GM12878 (cell line): ENCODE results near the gene MCRIP2. TPM values are rescaled to one million over a fixed set of nuclear protein-coding genes. Genes with fewer than 3 reads are reported as not detected.

Experiments used
- ATAC-seq: fragments of 200-7000 bp; cut with Tn5 transposase; 3 replicates; pipeline ENCODE4 v1.9.1; 2020; ENCODE audit warnings: mild to moderate bottlenecking, moderate library complexity
- BruUV-seq: library from RNA; stranded (reverse); fragments of 400-500 nt; replicated peaks from 2 replicates; lab custom pipeline; 2021; lab: Mats Ljungman, UMichigan
- CTCF ChIA-PET: fragments of 300-600 bp; sonication (Branson Sonifier 250); formaldehyde crosslinking; extraction: SDS; loops from one replicate; lab custom pipeline; 2021; ENCODE audit warnings: inconsistent platforms; lab: Yijun Ruan, JAX
- POLR2A ChIA-PET: fragments of 350-600 bp; formaldehyde crosslinking; extraction: SDS; loops from one replicate; lab custom pipeline; 2021; ENCODE audit warnings: inconsistent platforms; lab: Charles Lee
- RAD21 ChIA-PET: fragments of 300-600 bp; sonication (Branson Sonifier 250); formaldehyde crosslinking; loops from one replicate; lab custom pipeline; 2023; ENCODE audit warnings: antibody characterized with exemption; ENCODE audit not compliant: unreplicated experiment; lab: Charles Lee
- SMC1A ChIA-PET: fragments of 300-600 bp; sonication (Branson Sonifier 250); formaldehyde crosslinking; loops from one replicate; lab custom pipeline; 2023; ENCODE audit not compliant: unreplicated experiment, uncharacterized antibody; lab: Charles Lee
- DNase-seq: peaks from one replicate; pipeline ENCODE4 v3.0.0-alpha.2; 2011; ENCODE audit warnings: low read depth, low spot score
- FAIRE-seq: peaks from 3 replicates; lab custom pipeline; 2011; peaks lifted over from hg19 to GRCh38; lab: Jason Lieb, UNC
- H2AFZ ChIP-seq: 2 replicates; pipeline ENCODE4 v1.6.0; 2011; ENCODE audit warnings: low read depth, low read length, control low read depth; ENCODE audit not compliant: control insufficient read depth
- H3K27ac ChIP-seq: 2 replicates; pipeline ENCODE4 v1.5.1; 2011; ENCODE audit warnings: control low read depth; ENCODE audit not compliant: control insufficient read depth, insufficient read depth
- H3K27me3 ChIP-seq, 2 experiments: replicated peaks in 1 of 2; 2 replicates each; pipeline versions ENCODE4 v1.6.0 to v1.6.1; 2011; ENCODE audit warnings: low read length in 1 of 2; ENCODE audit not compliant: control insufficient read depth in 2 of 2, insufficient read depth in 2 of 2
- H3K36me3 ChIP-seq, 2 experiments: 2 replicates each; pipeline ENCODE4 v1.5.1; 2011; ENCODE audit warnings: low read length in 1 of 2; ENCODE audit not compliant: control insufficient read depth in 2 of 2, insufficient read depth in 2 of 2
- H3K4me1 ChIP-seq: 2 replicates; pipeline ENCODE4 v1.6.1; 2011; ENCODE audit warnings: mild to moderate bottlenecking, low read length, moderate library complexity, mixed read lengths; ENCODE audit not compliant: control insufficient read depth, insufficient read depth
- H3K4me2 ChIP-seq: 2 replicates; pipeline ENCODE4 v1.6.0; 2011; ENCODE audit warnings: control low read depth; ENCODE audit not compliant: control insufficient read depth, insufficient read depth
- H3K4me3 ChIP-seq: fragments of 200-600 bp; sonication (generic); 2 replicates; pipeline ENCODE4 v1.5.1; 2016
- H3K79me2 ChIP-seq: 2 replicates; pipeline ENCODE4 v1.6.0; 2011; ENCODE audit warnings: low read length; ENCODE audit not compliant: control insufficient read depth, insufficient read depth
- H3K9ac ChIP-seq: 2 replicates; pipeline ENCODE4 v1.8.0; 2011; ENCODE audit warnings: low read length, control low read depth, mixed read lengths; ENCODE audit not compliant: control insufficient read depth, insufficient read depth
- H3K9me3 ChIP-seq: replicated peaks from 3 replicates; pipeline ENCODE4 v1.5.1; 2011; ENCODE audit warnings: mild to moderate bottlenecking, low read length; ENCODE audit not compliant: control insufficient read depth, insufficient read depth
- H4K20me1 ChIP-seq: 2 replicates; pipeline ENCODE4 v1.6.0; 2011; ENCODE audit not compliant: control insufficient read depth, insufficient read depth
- CREM ChIP-seq: IDR thresholded peaks from 2 replicates; pipeline ENCODE4 v1.6.1; 2014; ENCODE audit warnings: antibody characterized with exemption, low read depth
- EGR1 ChIP-seq, 2 experiments: IDR thresholded peaks; 1 replicate in 1 of 2; 2 replicates in 1 of 2; pipeline ENCODE4 v1.6.1; 2011 to 2012; ENCODE audit warnings: low read depth in 2 of 2, low read length in 2 of 2, borderline replicate concordance in 1 of 2, mild to moderate bottlenecking in 1 of 2, moderate library complexity in 1 of 2
- EP300 ChIP-seq, 2 experiments: fragments of 150-350 bp in 1 of 2; IDR thresholded peaks; 2 replicates each; pipeline ENCODE4 v1.6.1; 2011 to 2012; ENCODE audit warnings: low read depth in 2 of 2, low read length in 2 of 2, borderline replicate concordance in 1 of 2, improper control_type of control experiment in 1 of 2, inconsistent platforms in 1 of 2; ENCODE audit not compliant: control insufficient read depth in 1 of 2
- FOXM1 ChIP-seq: IDR thresholded peaks from 2 replicates; pipeline ENCODE4 v1.6.1; 2012; ENCODE audit warnings: low read depth, mild to moderate bottlenecking, inconsistent platforms, low read length, moderate library complexity
- GATAD2B ChIP-seq: fragments of 450-650 bp; conservative IDR thresholded peaks from 2 replicates; pipeline ENCODE4 v1.6.1; 2017; ENCODE audit warnings: low read depth, mild to moderate bottlenecking, moderate library complexity
- JUND ChIP-seq: IDR thresholded peaks from 2 replicates; pipeline ENCODE4 v1.6.1; 2012; ENCODE audit warnings: low read depth, mild to moderate bottlenecking, low read length, improper control_type of control experiment, moderate library complexity
- KLF5 ChIP-seq: fragments of 450-650 bp; IDR thresholded peaks from 2 replicates; pipeline ENCODE4 v1.6.1; 2014; ENCODE audit warnings: mild to moderate bottlenecking; ENCODE audit not compliant: partially characterized antibody
- NFYB ChIP-seq: IDR thresholded peaks from 2 replicates; pipeline ENCODE4 v1.6.1; 2011; ENCODE audit warnings: low read depth, mild to moderate bottlenecking, low read length, improper control_type of control experiment, moderate library complexity; ENCODE audit not compliant: insufficient read depth
- NR2F1 ChIP-seq: fragments of 450-650 bp; conservative IDR thresholded peaks from 2 replicates; pipeline ENCODE4 v1.6.1; 2017; ENCODE audit warnings: mild to moderate bottlenecking
- RB1 ChIP-seq: fragments of 450-650 bp; formaldehyde crosslinking; IDR thresholded peaks from 2 replicates; pipeline ENCODE4 v1.6.1; 2017; ENCODE audit warnings: mild to moderate bottlenecking, borderline replicate concordance
- TAF1 ChIP-seq: IDR thresholded peaks from 2 replicates; pipeline ENCODE4 v1.6.1; 2011; ENCODE audit warnings: mild to moderate bottlenecking, low read depth, low read length, borderline replicate concordance
- ZNF274 ChIP-seq: IDR thresholded peaks from one replicate; pipeline ENCODE4 v1.8.0; 2011; ENCODE audit not compliant: insufficient read length, insufficient read depth
- ZNF622 ChIP-seq: fragments of 450-650 bp; IDR thresholded peaks from 2 replicates; pipeline ENCODE4 v1.6.1; 2017; ENCODE audit warnings: mild to moderate bottlenecking, inconsistent platforms
- WGBS: methylation state at CpG from one replicate; pipeline ENCODE4 v1.1.6; 2016; ENCODE audit warnings: low lambda C conversion rate; ENCODE audit not compliant: insufficient replicate concordance, insufficient coverage; ENCODE audit errors: missing lambda C conversion rate; 5-methylcytosine and 5-hydroxymethylcytosine counted together
- in situ Hi-C: fragments of 300-500 bp; cut with MboI; formaldehyde crosslinking; loops from 9 replicates; pipeline ENCODE4 v1.14.3; 2018; ENCODE audit warnings: mixed read lengths
- intact Hi-C: fragments of 100-400 bp; cut with micrococcal nuclease; formaldehyde crosslinking; loops from one replicate; pipeline ENCODE4 v1.14.2; 2022; ENCODE audit not compliant: unreplicated experiment
- polyA plus RNA-seq, 11 experiments: library from polyadenylated mRNA; depleted of rRNA in 4 of 11; unstranded in 6 of 11; stranded (reverse) in 5 of 11; fragments of >200 nt; fragmentation: Nextera tagmentation in 4 of 11; fragmentation: Illumina TruSeq in 1 of 11; extraction: Ambion mirVana in 4 of 11; extraction: Trizol in 1 of 11; gene quantifications; 1 replicate in 1 of 11; 2 replicates in 10 of 11; pipeline versions ENCODE4 v1.2.1 to v1.2.3, GENCODE V29; 2011 to 2016; ENCODE audit warnings: inconsistent platforms in 2 of 11, missing spikeins in 2 of 11, low read depth in 1 of 11
- total RNA-seq, 4 experiments: library from RNA; depleted of rRNA in 3 of 4; stranded (reverse); fragments of >200 nt in 3 of 4; fragmentation: Illumina TruSeq in 1 of 4; extraction: Trizol in 1 of 4; gene quantifications; 2 replicates each; pipeline versions ENCODE4 v1.2.1 to v1.2.3, GENCODE V29; 2013 to 2021
- TF ChIP-seq, protein P1 (sequence below): fragments of 450-650 bp; IDR thresholded peaks from 2 replicates; pipeline ENCODE4 v1.6.1; 2017; ENCODE audit warnings: low read depth, mild to moderate bottlenecking, moderate library complexity
- TF ChIP-seq, protein P2 (sequence below): IDR thresholded peaks from 2 replicates; pipeline ENCODE4 v1.6.1; 2012; ENCODE audit warnings: low read depth, low read length, improper control_type of control experiment

The MCRIP2 gene
- total and polyA plus RNA-seq, 10 of the 15 experiments (the other 5 are each of a cell fraction or from before 2014, with no cell fraction given), result 0.19 to 93.1 (median 57.9) TPM

DNA sequence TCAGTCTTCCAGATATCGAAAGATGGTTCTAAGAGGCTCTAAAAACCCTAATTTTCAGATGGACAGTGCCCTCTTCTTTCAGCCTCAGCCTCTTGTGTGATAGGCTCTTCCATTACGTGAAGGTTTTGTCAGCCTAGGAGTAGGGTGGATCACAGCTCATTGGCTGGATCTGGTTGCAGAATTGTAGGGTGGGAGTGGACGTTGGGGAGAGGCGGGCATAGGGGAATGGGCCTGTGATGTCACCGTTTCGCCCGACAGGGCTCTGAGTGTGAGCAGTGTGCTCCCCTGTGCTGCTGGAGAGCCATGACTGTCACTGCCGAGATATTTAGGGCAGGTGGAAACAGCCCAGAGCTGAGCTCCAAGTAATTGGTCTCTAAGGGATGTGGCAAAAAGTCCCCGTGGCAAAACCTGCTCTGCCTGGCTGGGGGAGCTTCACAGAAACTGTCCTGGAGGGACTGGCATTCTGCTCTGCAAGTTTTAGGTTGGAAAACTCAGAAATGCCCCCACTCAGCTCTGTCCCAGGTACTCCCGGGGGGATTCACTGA, 17.0 kb upstream of the MCRIP2 start:
- Histone ChIP-seq H3K4me3 (no peak overlapping the region), H3K36me3 (no peaks in the 10 kb centered on the region; a peak in 1 of 4 replicates), H4K20me1 (no peaks in the 10 kb centered on the region; the same call in 1 of the 2 replicates), H3K4me2 (no peak overlapping the region), H3K4me1 (no peaks in the 10 kb centered on the region), H3K9me3 (no peaks in the 10 kb centered on the region), H2AFZ (no peak overlapping the region), H3K79me2 (no peaks in the 10 kb centered on the region), H3K9ac (no peak overlapping the region), H3K27ac (no peak overlapping the region), H3K27me3 (no peaks in the 10 kb centered on the region)
- intact Hi-C loops (no loop called here), in situ Hi-C loops (no loop called here)
- no TSS peak for BruUV-seq
- TF ChIP-seq JUND (no peak), NFYB (no peak), ZNF622 (no peak), NR2F1 (no peak), FOXM1 (no peak), EGR1 (IDR thresholded peaks at IDR 0.05; ENCODE audit: borderline replicate concordance in 1 of 2, low read depth in 2 of 2, low read length in 2 of 2) (no peak), KLF5 (no peak), EP300 (IDR thresholded peaks at IDR 0.05; ENCODE audit: borderline replicate concordance in 1 of 2, control insufficient read depth in 1 of 2, low read depth in 2 of 2, low read length in 2 of 2) (no peak), RB1 (no peak), ZNF274 (no peak), CREM (no peak), GATAD2B (no peak), TAF1 (no peak)
- TF ChIP-seq, protein P1, sequence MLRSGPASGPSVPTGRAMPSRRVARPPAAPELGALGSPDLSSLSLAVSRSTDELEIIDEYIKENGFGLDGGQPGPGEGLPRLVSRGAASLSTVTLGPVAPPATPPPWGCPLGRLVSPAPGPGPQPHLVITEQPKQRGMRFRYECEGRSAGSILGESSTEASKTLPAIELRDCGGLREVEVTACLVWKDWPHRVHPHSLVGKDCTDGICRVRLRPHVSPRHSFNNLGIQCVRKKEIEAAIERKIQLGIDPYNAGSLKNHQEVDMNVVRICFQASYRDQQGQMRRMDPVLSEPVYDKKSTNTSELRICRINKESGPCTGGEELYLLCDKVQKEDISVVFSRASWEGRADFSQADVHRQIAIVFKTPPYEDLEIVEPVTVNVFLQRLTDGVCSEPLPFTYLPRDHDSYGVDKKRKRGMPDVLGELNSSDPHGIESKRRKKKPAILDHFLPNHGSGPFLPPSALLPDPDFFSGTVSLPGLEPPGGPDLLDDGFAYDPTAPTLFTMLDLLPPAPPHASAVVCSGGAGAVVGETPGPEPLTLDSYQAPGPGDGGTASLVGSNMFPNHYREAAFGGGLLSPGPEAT, result no peak
- TF ChIP-seq, protein P2, sequence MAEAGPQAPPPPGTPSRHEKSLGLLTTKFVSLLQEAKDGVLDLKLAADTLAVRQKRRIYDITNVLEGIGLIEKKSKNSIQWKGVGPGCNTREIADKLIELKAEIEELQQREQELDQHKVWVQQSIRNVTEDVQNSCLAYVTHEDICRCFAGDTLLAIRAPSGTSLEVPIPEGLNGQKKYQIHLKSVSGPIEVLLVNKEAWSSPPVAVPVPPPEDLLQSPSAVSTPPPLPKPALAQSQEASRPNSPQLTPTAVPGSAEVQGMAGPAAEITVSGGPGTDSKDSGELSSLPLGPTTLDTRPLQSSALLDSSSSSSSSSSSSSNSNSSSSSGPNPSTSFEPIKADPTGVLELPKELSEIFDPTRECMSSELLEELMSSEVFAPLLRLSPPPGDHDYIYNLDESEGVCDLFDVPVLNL, result no peak
- ChIA-PET POLR2A (no interaction called here), SMC1A (no interaction called here), CTCF (interaction anchor here (0.9 kb wide), 1 partner anchor 12 kb away, joined by 4 read pairs; the partner anchor contains the start of gene METTL26), RAD21 (no interaction called here)
- FAIRE-seq (no peak), DNase-seq (no peak), ATAC-seq (no peak)
- 57% methylated on average over 10 of the region's 10 CpGs for WGBS
